Endodermal cell (in vitro differentiated cells): ENCODE results near the gene SLC5A4. TPM values are rescaled to one million over a fixed set of nuclear protein-coding genes. Genes with fewer than 3 reads are reported as not detected.

Experiments
- DNase-seq: peaks from one replicate; pipeline ENCODE4 v3.0.0-alpha.2; 2017
- H3K27ac ChIP-seq: 2 replicates; pipeline ENCODE4 v1.5.1; 2013; ENCODE audit warnings: mild to moderate bottlenecking, low read depth, low read length, moderate library complexity
- H3K27me3 ChIP-seq: 2 replicates; pipeline ENCODE4 v1.6.1; 2013; ENCODE audit warnings: mild to moderate bottlenecking, low read length, moderate library complexity; ENCODE audit not compliant: insufficient read depth, control insufficient read depth, poor library complexity, severe bottlenecking
- H3K36me3 ChIP-seq: 2 replicates; pipeline ENCODE4 v1.7.0; 2013; ENCODE audit warnings: mild to moderate bottlenecking, low read length, moderate library complexity; ENCODE audit not compliant: control insufficient read depth, insufficient read depth
- H3K4me1 ChIP-seq: one replicate; pipeline ENCODE4 v1.7.0; 2013; ENCODE audit warnings: low read length; ENCODE audit not compliant: control insufficient read depth, insufficient read depth
- H3K4me3 ChIP-seq: 2 replicates; pipeline ENCODE4 v1.5.1; 2013; ENCODE audit warnings: mild to moderate bottlenecking, low read length, moderate library complexity
- H3K9ac ChIP-seq: 2 replicates; pipeline ENCODE4 v1.6.1; 2013; ENCODE audit warnings: mild to moderate bottlenecking, low read length, moderate library complexity; ENCODE audit not compliant: poor library complexity, severe bottlenecking; ENCODE audit errors: extremely low read depth
- H3K9me3 ChIP-seq: 2 replicates; pipeline ENCODE4 v1.6.1; 2013; ENCODE audit warnings: mild to moderate bottlenecking, low read length, moderate library complexity; ENCODE audit not compliant: control insufficient read depth
- H3K27ac Mint-ChIP-seq: 2 replicates; pipeline ENCODE4 v1.8.0; 2020; ENCODE audit warnings: mixed read lengths
- H3K27me3 Mint-ChIP-seq: 2 replicates; pipeline ENCODE4 v1.8.0; 2021; ENCODE audit warnings: mild to moderate bottlenecking, mixed read lengths; ENCODE audit not compliant: insufficient read depth
- H3K36me3 Mint-ChIP-seq: 2 replicates; pipeline ENCODE4 v1.8.0; 2020; ENCODE audit warnings: low read depth, mixed read lengths
- H3K4me1 Mint-ChIP-seq: 2 replicates; pipeline ENCODE4 v1.8.0; 2020; ENCODE audit warnings: mixed read lengths
- H3K4me3 Mint-ChIP-seq: 2 replicates; pipeline ENCODE4 v1.8.0; 2020; ENCODE audit warnings: mild to moderate bottlenecking, moderate library complexity, mixed read lengths
- H3K9me3 Mint-ChIP-seq: 2 replicates; pipeline ENCODE4 v1.8.0; 2020; ENCODE audit warnings: mild to moderate bottlenecking, mixed read lengths
- WGBS, 2 experiments: methylation state at CpG; one replicate each; pipeline versions ENCODE4 v1.1.5 to v1.1.7; 2013; ENCODE audit warnings: missing lambda C conversion rate in 2 of 2, mixed read lengths in 1 of 2; ENCODE audit not compliant: insufficient coverage in 1 of 2, insufficient read length in 1 of 2; 5-methylcytosine and 5-hydroxymethylcytosine counted together
- total RNA-seq, 2 donors: library from RNA; stranded (reverse); fragmentation: NEBNext Ultra II Directional in 1 of 2; extraction: Animal tissue kit (Norgen Biotek cat#: 25700) in 1 of 2; gene quantifications; 2 replicates in 1 of 2; 3 replicates in 1 of 2; pipeline ENCODE4 v1.2.1, GENCODE V29; 2021
- TF ChIP-seq, protein P1 (sequence below): fragments of 200-600 bp; sonication (generic); conservative IDR thresholded peaks from 2 replicates; pipeline ENCODE4 v1.5.0; 2021; ENCODE audit warnings: antibody characterized with exemption, mild to moderate bottlenecking

Gene SLC5A4
- total RNA-seq, 2 donors from 2014 or later = not detected

DNA sequence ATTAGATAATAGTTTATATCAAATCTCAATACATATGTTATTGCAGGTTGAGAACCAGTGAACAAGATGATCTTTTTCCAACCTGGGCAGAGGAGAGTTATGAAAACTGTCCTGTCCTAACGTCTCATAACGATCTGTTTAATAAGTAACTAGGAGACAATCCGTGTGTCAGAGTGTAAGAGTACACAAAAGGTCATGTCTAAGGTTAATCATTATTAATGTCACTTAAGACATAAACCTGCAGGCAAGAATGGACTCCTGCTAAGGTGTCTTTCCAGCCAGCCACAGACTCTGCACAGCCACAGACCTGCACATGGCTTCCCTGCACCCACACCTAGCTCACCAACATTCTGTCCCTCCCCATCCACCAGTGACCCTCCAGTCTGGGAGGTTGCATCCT is 10.1 kb downstream of the SLC5A4 start:
- Histone ChIP-seq H3K4me3 (no peak overlapping the region), H3K36me3 (no peaks in the 10 kb centered on the region), H3K4me1 (peaks cover 8% of the 10 kb centered on the region), H3K27me3 (no peaks in the 10 kb centered on the region), H3K9me3 (no peaks in the 10 kb centered on the region), H3K27ac (no peak overlapping the region), H3K9ac (no peak overlapping the region)
- no peaks in the 10 kb centered on the region for H3K27me3 Mint-ChIP-seq
- TF ChIP-seq, protein P1, sequence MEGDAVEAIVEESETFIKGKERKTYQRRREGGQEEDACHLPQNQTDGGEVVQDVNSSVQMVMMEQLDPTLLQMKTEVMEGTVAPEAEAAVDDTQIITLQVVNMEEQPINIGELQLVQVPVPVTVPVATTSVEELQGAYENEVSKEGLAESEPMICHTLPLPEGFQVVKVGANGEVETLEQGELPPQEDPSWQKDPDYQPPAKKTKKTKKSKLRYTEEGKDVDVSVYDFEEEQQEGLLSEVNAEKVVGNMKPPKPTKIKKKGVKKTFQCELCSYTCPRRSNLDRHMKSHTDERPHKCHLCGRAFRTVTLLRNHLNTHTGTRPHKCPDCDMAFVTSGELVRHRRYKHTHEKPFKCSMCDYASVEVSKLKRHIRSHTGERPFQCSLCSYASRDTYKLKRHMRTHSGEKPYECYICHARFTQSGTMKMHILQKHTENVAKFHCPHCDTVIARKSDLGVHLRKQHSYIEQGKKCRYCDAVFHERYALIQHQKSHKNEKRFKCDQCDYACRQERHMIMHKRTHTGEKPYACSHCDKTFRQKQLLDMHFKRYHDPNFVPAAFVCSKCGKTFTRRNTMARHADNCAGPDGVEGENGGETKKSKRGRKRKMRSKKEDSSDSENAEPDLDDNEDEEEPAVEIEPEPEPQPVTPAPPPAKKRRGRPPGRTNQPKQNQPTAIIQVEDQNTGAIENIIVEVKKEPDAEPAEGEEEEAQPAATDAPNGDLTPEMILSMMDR = no peak
- H3K4me1 Mint-ChIP-seq = peaks cover 15% of the 10 kb centered on the region
- no peak overlapping the region for H3K4me3 Mint-ChIP-seq
- WGBS, 2 experiments = 94% methylated on average over 3 of the region's 3 CpGs; no CpG with 5 or more reads in 1 of the 2 experiments
- no peak overlapping the region for H3K27ac Mint-ChIP-seq
- no peak for DNase-seq
- peaks cover 1% of the 10 kb centered on the region for H3K9me3 Mint-ChIP-seq
- peaks cover 6% of the 10 kb centered on the region for H3K36me3 Mint-ChIP-seq

DNA sequence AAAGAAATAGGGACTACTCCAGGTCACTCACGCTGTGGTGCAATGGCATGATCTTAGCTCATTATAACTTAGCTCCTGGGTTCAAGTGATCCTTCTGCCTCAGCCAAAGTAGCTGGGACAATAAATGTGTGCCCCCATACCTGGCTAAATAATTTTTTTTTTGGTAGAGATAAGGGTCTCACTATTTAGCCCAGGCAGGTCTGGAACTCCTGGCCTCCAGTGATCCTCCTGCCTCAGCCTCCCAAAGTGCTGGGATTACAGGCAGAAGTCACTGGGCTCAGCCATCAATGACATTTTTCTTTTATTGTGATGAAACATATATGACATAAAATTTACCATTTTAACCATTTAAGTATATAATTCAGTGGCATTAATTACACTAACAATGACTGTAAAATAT is 10.6 kb downstream of the SLC5A4 start:
- H3K27me3 Mint-ChIP-seq = no peaks in the 10 kb centered on the region
- DNase-seq = no peak
- Histone ChIP-seq H3K9me3 (no peaks in the 10 kb centered on the region), H3K27ac (no peak overlapping the region), H3K36me3 (no peaks in the 10 kb centered on the region), H3K4me3 (no peak overlapping the region), H3K4me1 (peaks cover 8% of the 10 kb centered on the region), H3K9ac (no peak overlapping the region), H3K27me3 (no peaks in the 10 kb centered on the region)
- H3K36me3 Mint-ChIP-seq = peaks cover 6% of the 10 kb centered on the region
- H3K27ac Mint-ChIP-seq = no peak overlapping the region
- H3K4me3 Mint-ChIP-seq = no peak overlapping the region
- TF ChIP-seq, protein P1 = no peak
- H3K9me3 Mint-ChIP-seq = no peaks in the 10 kb centered on the region
- H3K4me1 Mint-ChIP-seq = peaks cover 15% of the 10 kb centered on the region
- WGBS, 2 experiments = 100% methylated on average over 1 of the region's 1 CpG

- no peaks in the 10 kb centered on the region for H3K27me3 Mint-ChIP-seq
- no peak overlapping the region for H3K4me3 ChIP-seq
- no peak overlapping the region for H3K4me3 Mint-ChIP-seq
- H3K4me1 ChIP-seq = no peaks in the 10 kb centered on the region
- no peaks in the 10 kb centered on the region for H3K9me3 ChIP-seq
- no peak for DNase-seq
- no peak overlapping the region for H3K9ac ChIP-seq
- H3K36me3 ChIP-seq = no peaks in the 10 kb centered on the region
- no peak overlapping the region for H3K27ac Mint-ChIP-seq
- no peaks in the 10 kb centered on the region for H3K27me3 ChIP-seq
- WGBS, 2 experiments = 94% methylated on average over 2 of the region's 2 CpGs; no CpG with 5 or more reads in 1 of the 2 experiments
- TF ChIP-seq, protein P1 = no peak
- H3K4me1 Mint-ChIP-seq = no peaks in the 10 kb centered on the region
- H3K36me3 Mint-ChIP-seq = peaks cover 4% of the 10 kb centered on the region
- no peak overlapping the region for H3K27ac ChIP-seq
- H3K9me3 Mint-ChIP-seq = no peaks in the 10 kb centered on the region
These were observed 14.7 kb downstream of the SLC5A4 start for GRCh38 chr22:32240461-32240860.
